Transverse colon (tissue), 4 donors: Measurements from ENCODE around the gene PRICKLE1. TPM values are rescaled to one million over a fixed set of nuclear protein-coding genes. Genes with fewer than 3 reads are reported as not detected.
A peak's percentile ranks its signal among the peaks of the same experiment; 100 is the strongest.

Experiments
- DNase-seq: peaks from one replicate; pipeline ENCODE4 v3.0.0-alpha.2; 2019
- H3K27ac ChIP-seq, 4 donors: fragments of 200-600 bp; sonication (generic); 2 replicates each; pipeline ENCODE4 v1.5.1; 2016 to 2018; ENCODE audit warnings: inconsistent platforms in 4 of 4
- H3K27me3 ChIP-seq: fragments of 200-600 bp; sonication (generic); 2 replicates; pipeline ENCODE4 v1.5.1; 2017; ENCODE audit warnings: inconsistent platforms
- H3K36me3 ChIP-seq, 4 donors: fragments of 200-600 bp; sonication (generic); 2 replicates each; pipeline ENCODE4 v1.5.1; 2017 to 2019; ENCODE audit warnings: inconsistent platforms in 4 of 4
- H3K4me1 ChIP-seq, 4 donors: fragments of 200-600 bp; sonication (generic); 2 replicates each; pipeline ENCODE4 v1.5.1; 2017 to 2020; ENCODE audit warnings: inconsistent platforms in 4 of 4
- H3K4me3 ChIP-seq, 4 donors: fragments of 200-600 bp; sonication (generic); 1 replicate in 1 of 4; 2 replicates in 3 of 4; pipeline versions ENCODE4 v1.5.1 to v1.6.1; 2017 to 2019; ENCODE audit warnings: inconsistent platforms in 4 of 4
- H3K9me3 ChIP-seq, 2 donors: fragments of 200-600 bp; sonication (generic); 2 replicates each; pipeline ENCODE4 v1.5.1; 2017 to 2019; ENCODE audit warnings: inconsistent platforms in 2 of 2
- CTCF ChIP-seq, 5 experiments: fragments of 200-600 bp in 3 of 5; fragments of 450-650 bp in 2 of 5; sonication (generic) in 3 of 5; IDR thresholded peaks; 1 replicate in 2 of 5; 2 replicates in 3 of 5; pipeline ENCODE4 v1.5.1; 2016 to 2017; ENCODE audit warnings: antibody characterized with exemption in 5 of 5, inconsistent platforms in 3 of 5, mild to moderate bottlenecking in 2 of 5, moderate library complexity in 1 of 5
- EP300 ChIP-seq: sonication (generic); formaldehyde crosslinking; IDR thresholded peaks from one replicate; pipeline ENCODE4 v1.6.1; 2017; ENCODE audit warnings: antibody characterized with exemption, low read depth
- POLR2A ChIP-seq: fragments of 450-650 bp; IDR thresholded peaks from one replicate; pipeline ENCODE4 v1.6.1; 2016; ENCODE audit warnings: antibody characterized with exemption, mild to moderate bottlenecking, moderate library complexity
- POLR2AphosphoS5 ChIP-seq, 3 donors: sonication (generic); formaldehyde crosslinking; IDR thresholded peaks; one replicate each; pipeline ENCODE4 v1.6.1; 2016; ENCODE audit warnings: antibody characterized with exemption in 3 of 3
- WGBS, 2 donors: methylation state at CpG; one replicate each; pipeline ENCODE4 v1.1.5; 2018; ENCODE audit warnings: low coverage in 1 of 2; 5-methylcytosine and 5-hydroxymethylcytosine counted together
- in situ Hi-C, 4 donors: fragments of 200-750 bp; cut with MboI; loops; one replicate each; pipeline versions ENCODE4 v1.15.0 to v1.15.1; 2017; ENCODE audit warnings: low sequenced_read_pairs in 3 of 4, low pct_ligation_motif_present in 1 of 4, low pct_unique_long_range_greater_than_20kb in 1 of 4
- intact Hi-C: fragments of 100-400 bp; cut with DNase I; formaldehyde crosslinking; loops from one replicate; pipeline ENCODE4 v1.15.1; 2023; ENCODE audit warnings: low total_unique reads
- total RNA-seq, 4 donors: library from RNA; depleted of rRNA; stranded (reverse); fragments of >200 nt; gene quantifications; one replicate each; pipeline ENCODE4 v1.1.0, GENCODE V29; 2016

The PRICKLE1 gene
- total RNA-seq, 4 donors from 2014 or later = 1.2 to 6.4 (median 2.8) TPM

GRCh38 chr12:42556917-42557316, 32.6 kb downstream of the PRICKLE1 start:
- DNase-seq = no peak
- Histone ChIP-seq H3K27ac (no peak overlapping the region), H3K4me1 (no peaks in the 10 kb centered on the region), H3K9me3 (no peaks in the 10 kb centered on the region), H3K27me3 (no peaks in the 10 kb centered on the region), H3K4me3 (no peak overlapping the region), H3K36me3 (no peaks in the 10 kb centered on the region)
- TF ChIP-seq CTCF (IDR thresholded peaks at IDR 0.05) (no peak), POLR2AphosphoS5 (IDR thresholded peaks at IDR 0.05) (no peak), POLR2A (no peak), EP300 (no peak)
- WGBS, 2 donors = 82 to 89% methylated on average over 2 of the region's 2 CpGs
- in situ Hi-C loops = no loop called here
- intact Hi-C loops = no loop called here

GRCh38 chr12:42552822-42553221, 36.7 kb downstream of the PRICKLE1 start:
- H3K4me1 ChIP-seq = no peaks in the 10 kb centered on the region
- no peaks in the 10 kb centered on the region for H3K36me3 ChIP-seq

GRCh38 chr12:42550800-42551199, 38.7 kb downstream of the PRICKLE1 start:
- no peaks in the 10 kb centered on the region for H3K36me3 ChIP-seq
- in situ Hi-C loops = no loop called here
- TF ChIP-seq EP300 (no peak), POLR2A (no peak), CTCF (IDR thresholded peaks at IDR 0.05) (no peak), POLR2AphosphoS5 (IDR thresholded peaks at IDR 0.05) (no peak)
- no peaks in the 10 kb centered on the region for H3K4me1 ChIP-seq
- no peak overlapping the region for H3K27ac ChIP-seq
- DNase-seq = no peak
- no peaks in the 10 kb centered on the region for H3K9me3 ChIP-seq
- H3K4me3 ChIP-seq = no peak overlapping the region
- intact Hi-C loops = no loop called here
- no peaks in the 10 kb centered on the region for H3K27me3 ChIP-seq

More at GRCh38 chr12:42552822-42553221, 36.7 kb downstream of the PRICKLE1 start:
- H3K4me3 ChIP-seq = no peak overlapping the region
- 88 to 90% methylated on average over 12 to 17 of the region's 17 CpGs for WGBS, 2 donors
- no peaks in the 10 kb centered on the region for H3K27me3 ChIP-seq
- in situ Hi-C loops (no loop called here), intact Hi-C loops (no loop called here)
- TF ChIP-seq POLR2A (no peak), POLR2AphosphoS5 (IDR thresholded peaks at IDR 0.05) (no peak), EP300 (no peak), CTCF (IDR thresholded peaks at IDR 0.05) (no peak)
- H3K9me3 ChIP-seq = no peaks in the 10 kb centered on the region
- H3K27ac ChIP-seq = no peak overlapping the region
- no peak for DNase-seq

- intact Hi-C loops = no loop called here
- in situ Hi-C loops = no loop called here
- Histone ChIP-seq H3K9me3 (no peaks in the 10 kb centered on the region), H3K27ac (peak overlapping the region in 1 of 4 donors; percentile 1), H3K36me3 (no peaks in the 10 kb centered on the region), H3K4me1 (no peaks in the 10 kb centered on the region), H3K4me3 (no peak overlapping the region), H3K27me3 (no peaks in the 10 kb centered on the region)
- TF ChIP-seq POLR2A (no peak), EP300 (no peak), CTCF (IDR thresholded peaks at IDR 0.05) (no peak), POLR2AphosphoS5 (IDR thresholded peaks at IDR 0.05) (no peak)
- DNase-seq = no peak
- WGBS, 2 donors = 70 to 80% methylated on average over 1 to 2 of the region's 2 CpGs
Observed at GRCh38 chr12:42546709-42547108, 42.8 kb downstream of the PRICKLE1 start.
